ENCODE results near the gene ROR1.

GRCh38 chr1:63901094-63901493 lies 127.3 kb downstream of the ROR1 start:
- TF ChIP-seq EZH2 (IDR thresholded peaks at IDR 0.05) (no peak), POLR2AphosphoS5 (IDR thresholded peaks at IDR 0.05; ENCODE audit: borderline replicate concordance, low read depth, low read length) (no peak)

Data from SK-N-MC (cell line).